GM23338 (cell line): ENCODE data around the gene PTPRE. TPM values are rescaled to one million over a fixed set of nuclear protein-coding genes. Genes with fewer than 3 reads are reported as not detected.

Experiments
- ATAC-seq: fragments of 200-7000 bp; cut with Tn5 transposase; 3 replicates; pipeline ENCODE4 v1.9.1; 2020
- DNase-seq: peaks from one replicate; pipeline ENCODE4 v3.0.0-alpha.2; 2015; ENCODE audit warnings: low spot score
- H2AFZ ChIP-seq: fragments of 200-600 bp; sonication (generic); 2 replicates; pipeline ENCODE4 v1.8.0; 2016; ENCODE audit warnings: antibody characterized with exemption, mild to moderate bottlenecking, moderate library complexity
- H3F3A ChIP-seq: fragments of 200-600 bp; sonication (generic); replicated peaks from 2 replicates; pipeline ENCODE4 v1.8.0; 2017; ENCODE audit warnings: antibody characterized with exemption, mixed run types, low read depth
- H3K27ac ChIP-seq: fragments of 200-600 bp; sonication (generic); 2 replicates; pipeline ENCODE4 v1.6.1; 2016; ENCODE audit warnings: low read depth
- H3K27me3 ChIP-seq: fragments of 200-600 bp; sonication (generic); 2 replicates; pipeline ENCODE4 v1.8.0; 2016; ENCODE audit warnings: mild to moderate bottlenecking, mixed run types, moderate library complexity; ENCODE audit not compliant: insufficient read depth
- H3K36me3 ChIP-seq: fragments of 200-600 bp; sonication (generic); 2 replicates; pipeline ENCODE4 v1.8.0; 2016; ENCODE audit warnings: mild to moderate bottlenecking; ENCODE audit not compliant: insufficient read depth
- H3K4me1 ChIP-seq: fragments of 200-600 bp; sonication (generic); 2 replicates; pipeline ENCODE4 v1.8.0; 2016; ENCODE audit warnings: mild to moderate bottlenecking, moderate library complexity; ENCODE audit not compliant: insufficient read depth
- H3K4me2 ChIP-seq: fragments of 200-600 bp; sonication (generic); 2 replicates; pipeline ENCODE4 v1.7.1; 2017; ENCODE audit warnings: mixed run types
- H3K4me3 ChIP-seq: fragments of 200-600 bp; sonication (generic); 2 replicates; pipeline ENCODE4 v1.6.1; 2016; ENCODE audit warnings: mixed run types
- H3K79me2 ChIP-seq: fragments of 200-600 bp; sonication (generic); replicated peaks from 2 replicates; pipeline ENCODE4 v1.8.0; 2017; ENCODE audit warnings: mild to moderate bottlenecking; ENCODE audit not compliant: insufficient read depth
- H3K9me2 ChIP-seq: fragments of 200-600 bp; sonication (generic); 2 replicates; pipeline ENCODE4 v1.8.0; 2017; ENCODE audit not compliant: insufficient read depth
- H4K20me1 ChIP-seq: fragments of 200-600 bp; sonication (generic); replicated peaks from 2 replicates; pipeline ENCODE4 v1.8.0; 2017; ENCODE audit warnings: mild to moderate bottlenecking; ENCODE audit not compliant: insufficient read depth
- H3K27ac Mint-ChIP-seq: 2 replicates; pipeline ENCODE4 v1.8.0; 2020; ENCODE audit warnings: inconsistent platforms, mild to moderate bottlenecking, moderate library complexity, mixed read lengths
- H3K27me3 Mint-ChIP-seq: 3 replicates; pipeline ENCODE4 v1.8.0; 2022; ENCODE audit warnings: low read depth, mild to moderate bottlenecking, moderate library complexity, mixed read lengths, inconsistent platforms; ENCODE audit not compliant: insufficient read depth, poor library complexity
- H3K36me3 Mint-ChIP-seq: 3 replicates; pipeline ENCODE4 v1.8.0; 2021; ENCODE audit warnings: low read depth, mild to moderate bottlenecking, inconsistent platforms, moderate library complexity, mixed read lengths
- H3K4me1 Mint-ChIP-seq: 3 replicates; pipeline ENCODE4 v1.8.0; 2020; ENCODE audit warnings: mild to moderate bottlenecking, inconsistent platforms, mixed read lengths
- H3K4me3 Mint-ChIP-seq: 3 replicates; pipeline ENCODE4 v1.8.0; 2021; ENCODE audit warnings: moderate library complexity, mild to moderate bottlenecking, inconsistent platforms, mixed read lengths
- H3K9me3 Mint-ChIP-seq: 3 replicates; pipeline ENCODE4 v1.8.0; 2020; ENCODE audit warnings: moderate library complexity, mild to moderate bottlenecking, inconsistent platforms, mixed read lengths
- ETS1 ChIP-seq: IDR thresholded peaks from 2 replicates; pipeline ENCODE4 v1.6.1; 2016; ENCODE audit warnings: antibody characterized with exemption
- ZNF114 ChIP-seq: fragments of 250-450 bp; sonication (Bioruptor Pico); IDR thresholded peaks from 2 replicates; pipeline ENCODE4 v1.5.0; 2020; ENCODE audit warnings: mild to moderate bottlenecking, moderate library complexity
- polyA plus RNA-seq: library from polyadenylated mRNA; unstranded; fragments of >200 nt; fragmentation: Nextera tagmentation; extraction: Ambion mirVana; gene quantifications from 2 replicates; pipeline ENCODE4 v1.2.1, GENCODE V29; 2016
- total RNA-seq: library from RNA; depleted of rRNA; stranded (reverse); fragments of >200 nt; shearing (Covaris generic); gene quantifications from 2 replicates; pipeline ENCODE4 v1.2.3, GENCODE V29; 2014
- TF ChIP-seq, protein P1 (sequence below): IDR thresholded peaks from one replicate; pipeline ENCODE4 v1.6.1; 2018; ENCODE audit warnings: antibody characterized with exemption; ENCODE audit not compliant: unreplicated experiment

Gene PTPRE
- total and polyA plus RNA-seq, 2 experiments from 2014 or later: 0.34 to 0.42 TPM

- Histone ChIP-seq H4K20me1 (no peaks in the 10 kb centered on the region), H3K9me2 (no peaks in the 10 kb centered on the region), H3K4me2 (peak overlapping the region; percentile 82), H3K79me2 (no peaks in the 10 kb centered on the region), H3K27ac (no peak overlapping the region), H3F3A (no peaks in the 10 kb centered on the region), H3K36me3 (no peaks in the 10 kb centered on the region), H3K4me3 (peak overlapping the region; percentile 63), H3K27me3 (peaks cover 9% of the 10 kb centered on the region), H2AFZ (peak overlapping the region; percentile 66; the same call in 1 of the 2 replicates), H3K4me1 (no peaks in the 10 kb centered on the region)
- DNase-seq (peak; percentile 39), ATAC-seq (peak; percentile 15)
- Mint-ChIP-seq H3K9me3 (no peaks in the 10 kb centered on the region; the same call in 2 of the 3 replicates), H3K27me3 (peaks cover 17% of the 10 kb centered on the region), H3K36me3 (no peaks in the 10 kb centered on the region), H3K4me3 (peak overlapping the region; percentile 53), H3K4me1 (peaks cover 2% of the 10 kb centered on the region; the same call in 2 of the 3 replicates), H3K27ac (no peak overlapping the region)
- TF ChIP-seq ETS1: no peak
Observed at GRCh38 chr10:127907411-127908105, 655 bp downstream of the PTPRE start.

DNA sequence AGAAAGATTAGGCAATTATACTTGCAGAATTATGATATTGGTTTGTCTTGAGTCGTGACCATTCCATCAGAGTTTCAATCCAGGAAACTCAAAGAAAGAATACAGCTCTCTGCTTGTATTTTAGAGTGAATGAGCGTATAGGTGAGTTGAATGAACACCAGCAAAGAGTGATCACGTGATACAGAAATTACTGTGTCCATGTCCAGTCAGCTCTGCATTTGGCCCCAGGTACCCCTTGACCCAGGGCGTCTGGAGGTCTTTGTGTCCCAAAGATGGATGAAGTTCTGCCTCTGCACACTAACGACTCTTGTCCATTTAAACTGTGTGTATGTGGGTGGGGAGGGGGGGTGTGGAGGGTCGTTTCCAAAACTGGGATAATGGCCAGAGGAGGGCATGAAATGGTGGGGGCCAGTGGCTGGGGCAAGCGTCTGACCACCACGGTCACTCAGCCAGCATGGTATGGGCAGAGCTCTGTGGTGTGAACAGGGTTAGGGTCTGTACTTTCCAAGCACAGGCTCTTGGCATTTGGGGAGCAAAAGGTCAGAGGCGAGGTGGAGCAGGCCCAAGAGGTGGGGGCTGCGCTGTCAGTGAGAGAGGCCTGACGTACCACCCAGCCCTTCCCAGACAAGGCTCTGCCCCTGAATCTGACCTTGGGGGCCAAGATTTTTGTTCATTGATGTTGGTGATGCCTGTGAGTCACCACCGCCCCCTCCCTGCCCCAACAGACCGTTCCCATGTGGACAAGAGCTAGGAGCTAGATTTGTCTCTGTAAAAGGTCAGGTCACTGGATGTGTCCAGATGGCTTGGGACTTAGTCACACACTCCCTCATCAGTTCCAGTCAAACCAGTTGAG, 1.4 kb downstream of the PTPRE start:
- H3K4me3 ChIP-seq: peak overlapping the region; percentile 63; the same call in 1 of the 2 replicates

More for the DNA sequence above, 1.4 kb downstream of the PTPRE start:
- Histone ChIP-seq H3K27ac (no peak overlapping the region), H3K9me2 (no peaks in the 10 kb centered on the region), H3K27me3 (peaks cover 9% of the 10 kb centered on the region), H3K4me1 (no peaks in the 10 kb centered on the region), H3K36me3 (no peaks in the 10 kb centered on the region), H3K4me2 (no peak overlapping the region), H4K20me1 (no peaks in the 10 kb centered on the region), H3F3A (no peaks in the 10 kb centered on the region), H3K79me2 (no peaks in the 10 kb centered on the region), H2AFZ (no peak overlapping the region)
- H3K4me1 Mint-ChIP-seq: peaks cover 2% of the 10 kb centered on the region; the same call in 2 of the 3 replicates
- peak overlapping the region; percentile 53 for H3K4me3 Mint-ChIP-seq
- H3K9me3 Mint-ChIP-seq: no peaks in the 10 kb centered on the region; the same call in 2 of the 3 replicates
- H3K27me3 Mint-ChIP-seq: peaks cover 17% of the 10 kb centered on the region
- H3K27ac Mint-ChIP-seq: no peak overlapping the region
- ATAC-seq: no peak
- TF ChIP-seq, protein P1, sequence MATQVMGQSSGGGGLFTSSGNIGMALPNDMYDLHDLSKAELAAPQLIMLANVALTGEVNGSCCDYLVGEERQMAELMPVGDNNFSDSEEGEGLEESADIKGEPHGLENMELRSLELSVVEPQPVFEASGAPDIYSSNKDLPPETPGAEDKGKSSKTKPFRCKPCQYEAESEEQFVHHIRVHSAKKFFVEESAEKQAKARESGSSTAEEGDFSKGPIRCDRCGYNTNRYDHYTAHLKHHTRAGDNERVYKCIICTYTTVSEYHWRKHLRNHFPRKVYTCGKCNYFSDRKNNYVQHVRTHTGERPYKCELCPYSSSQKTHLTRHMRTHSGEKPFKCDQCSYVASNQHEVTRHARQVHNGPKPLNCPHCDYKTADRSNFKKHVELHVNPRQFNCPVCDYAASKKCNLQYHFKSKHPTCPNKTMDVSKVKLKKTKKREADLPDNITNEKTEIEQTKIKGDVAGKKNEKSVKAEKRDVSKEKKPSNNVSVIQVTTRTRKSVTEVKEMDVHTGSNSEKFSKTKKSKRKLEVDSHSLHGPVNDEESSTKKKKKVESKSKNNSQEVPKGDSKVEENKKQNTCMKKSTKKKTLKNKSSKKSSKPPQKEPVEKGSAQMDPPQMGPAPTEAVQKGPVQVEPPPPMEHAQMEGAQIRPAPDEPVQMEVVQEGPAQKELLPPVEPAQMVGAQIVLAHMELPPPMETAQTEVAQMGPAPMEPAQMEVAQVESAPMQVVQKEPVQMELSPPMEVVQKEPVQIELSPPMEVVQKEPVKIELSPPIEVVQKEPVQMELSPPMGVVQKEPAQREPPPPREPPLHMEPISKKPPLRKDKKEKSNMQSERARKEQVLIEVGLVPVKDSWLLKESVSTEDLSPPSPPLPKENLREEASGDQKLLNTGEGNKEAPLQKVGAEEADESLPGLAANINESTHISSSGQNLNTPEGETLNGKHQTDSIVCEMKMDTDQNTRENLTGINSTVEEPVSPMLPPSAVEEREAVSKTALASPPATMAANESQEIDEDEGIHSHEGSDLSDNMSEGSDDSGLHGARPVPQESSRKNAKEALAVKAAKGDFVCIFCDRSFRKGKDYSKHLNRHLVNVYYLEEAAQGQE: no peak
- no peak for TF ChIP-seq ZNF114 (CRISPR knock-in tag)
- no peak for DNase-seq
- no peaks in the 10 kb centered on the region for H3K36me3 Mint-ChIP-seq
